ENCODE data around the gene MYG1. TPM values are rescaled to one million over a fixed set of nuclear protein-coding genes. Genes with fewer than 3 reads are reported as not detected.
A peak's percentile ranks its signal among the peaks of the same experiment; 100 is the strongest.

Gene MYG1
- total RNA-seq, 4 donors from 2014 or later, result 43.4 to 51.0 (median 46.0) TPM

DNA sequence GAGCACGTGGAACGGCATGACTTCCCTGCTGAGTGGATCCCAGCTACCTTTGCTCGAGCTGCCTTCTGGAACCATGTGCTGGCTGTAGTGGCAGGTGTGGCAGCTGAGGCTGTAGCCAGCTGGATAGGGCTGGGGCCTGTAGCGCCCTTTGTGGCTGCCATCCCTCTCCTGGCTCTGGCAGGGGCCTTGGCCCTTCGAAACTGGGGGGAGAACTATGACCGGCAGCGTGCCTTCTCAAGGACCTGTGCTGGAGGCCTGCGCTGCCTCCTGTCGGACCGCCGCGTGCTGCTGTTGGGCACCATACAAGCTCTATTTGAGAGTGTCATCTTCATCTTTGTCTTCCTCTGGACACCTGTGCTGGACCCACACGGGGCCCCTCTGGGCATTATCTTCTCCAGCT is 46.2 kb upstream of the MYG1 start:
- DNase-seq, result no peak

GRCh38 chr12:53254816-53255545 is 44.5 kb upstream of the MYG1 start:
- no peak overlapping the region for H3K27ac ChIP-seq
- H3K36me3 ChIP-seq, result peaks cover 0 to 9% of the 10 kb centered on the region in 2 donors
- no peak for TF ChIP-seq POLR2A (IDR thresholded peaks at IDR 0.05)
- no peak for TF ChIP-seq CTCF (IDR thresholded peaks at IDR 0.05 in 4 of 5, conservative IDR thresholded peaks at IDR 0.05 in 1 of 5)
- DNase-seq (no peak), ATAC-seq (no peak)
- H3K4me1 ChIP-seq, result peaks cover 16 to 17% of the 10 kb centered on the region in 2 donors
- in situ Hi-C loops (cut with MboI; ENCODE audit: low sequenced_read_pairs in 4 of 4) (no loop called here), intact Hi-C loops (cut with DNase I; ENCODE audit: low total_unique reads) (loop anchor here (5.0 kb wide), 1 partner anchor 42 kb away; the partner anchor contains the start of genes MYG1 and PFDN5)
- no peaks in the 10 kb centered on the region for H3K9me3 ChIP-seq
- no peaks in the 10 kb centered on the region for H3K27me3 ChIP-seq
- H3K4me3 ChIP-seq, result no peak overlapping the region

More for the DNA sequence above, 46.2 kb upstream of the MYG1 start:
- Histone ChIP-seq H3K27me3 (no peaks in the 10 kb centered on the region), H3K4me1 (peaks cover 16 to 17% of the 10 kb centered on the region in 2 donors), H3K4me3 (peak overlapping the region in 3 of 4 donors; percentile 67 to 75 (median 67)), H3K27ac (peak overlapping the region; percentile 92 to 97 (median 94)), H3K36me3 (peaks cover 0 to 9% of the 10 kb centered on the region in 2 donors), H3K9me3 (no peaks in the 10 kb centered on the region)
- TF ChIP-seq CTCF (IDR thresholded peaks at IDR 0.05 in 4 of 5, conservative IDR thresholded peaks at IDR 0.05 in 1 of 5), result no peak
- TF ChIP-seq POLR2A (IDR thresholded peaks at IDR 0.05), result no peak
- in situ Hi-C loops (cut with MboI; ENCODE audit: low sequenced_read_pairs in 4 of 4) (no loop called here), intact Hi-C loops (cut with DNase I; ENCODE audit: low total_unique reads) (loop anchor here (2.0 to 5.0 kb wide), 2 partner anchors 44 to 72 kb away; partner anchors contain the start of genes CSAD, MYG1, PFDN5 and ZNF740)
- no peak for ATAC-seq

DNA sequence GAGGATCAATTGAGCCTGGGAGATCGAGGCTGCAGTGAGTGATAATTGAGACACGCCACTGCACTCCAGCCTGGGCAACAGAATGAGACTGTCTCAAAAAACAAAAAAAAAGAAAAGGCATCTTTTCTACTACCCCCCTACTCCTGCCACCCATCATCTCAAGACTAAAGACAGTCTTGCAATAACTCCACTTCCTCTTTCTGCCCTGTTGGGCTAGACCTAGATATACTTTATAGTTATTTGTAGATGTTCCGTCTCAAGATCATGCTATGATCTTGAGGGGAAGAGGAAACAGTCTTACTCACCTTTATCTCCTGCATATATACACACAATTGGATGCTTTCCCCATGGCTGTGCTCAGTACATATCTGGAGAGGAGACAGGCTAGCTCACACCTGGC is 43.5 kb upstream of the MYG1 start:
- H3K27me3 ChIP-seq, result no peaks in the 10 kb centered on the region
- no peak for TF ChIP-seq CTCF (IDR thresholded peaks at IDR 0.05 in 4 of 5, conservative IDR thresholded peaks at IDR 0.05 in 1 of 5)
- H3K4me3 ChIP-seq, result no peak overlapping the region
- no peaks in the 10 kb centered on the region for H3K9me3 ChIP-seq
- ATAC-seq, result no peak
- H3K27ac ChIP-seq, result no peak overlapping the region
- in situ Hi-C loops (cut with MboI; ENCODE audit: low sequenced_read_pairs in 4 of 4) (no loop called here), intact Hi-C loops (cut with DNase I; ENCODE audit: low total_unique reads) (no loop called here)
- peaks cover 14% of the 10 kb centered on the region in 2 donors for H3K4me1 ChIP-seq
- peaks cover 0 to 9% of the 10 kb centered on the region in 2 donors for H3K36me3 ChIP-seq
- DNase-seq, result no peak

DNA sequence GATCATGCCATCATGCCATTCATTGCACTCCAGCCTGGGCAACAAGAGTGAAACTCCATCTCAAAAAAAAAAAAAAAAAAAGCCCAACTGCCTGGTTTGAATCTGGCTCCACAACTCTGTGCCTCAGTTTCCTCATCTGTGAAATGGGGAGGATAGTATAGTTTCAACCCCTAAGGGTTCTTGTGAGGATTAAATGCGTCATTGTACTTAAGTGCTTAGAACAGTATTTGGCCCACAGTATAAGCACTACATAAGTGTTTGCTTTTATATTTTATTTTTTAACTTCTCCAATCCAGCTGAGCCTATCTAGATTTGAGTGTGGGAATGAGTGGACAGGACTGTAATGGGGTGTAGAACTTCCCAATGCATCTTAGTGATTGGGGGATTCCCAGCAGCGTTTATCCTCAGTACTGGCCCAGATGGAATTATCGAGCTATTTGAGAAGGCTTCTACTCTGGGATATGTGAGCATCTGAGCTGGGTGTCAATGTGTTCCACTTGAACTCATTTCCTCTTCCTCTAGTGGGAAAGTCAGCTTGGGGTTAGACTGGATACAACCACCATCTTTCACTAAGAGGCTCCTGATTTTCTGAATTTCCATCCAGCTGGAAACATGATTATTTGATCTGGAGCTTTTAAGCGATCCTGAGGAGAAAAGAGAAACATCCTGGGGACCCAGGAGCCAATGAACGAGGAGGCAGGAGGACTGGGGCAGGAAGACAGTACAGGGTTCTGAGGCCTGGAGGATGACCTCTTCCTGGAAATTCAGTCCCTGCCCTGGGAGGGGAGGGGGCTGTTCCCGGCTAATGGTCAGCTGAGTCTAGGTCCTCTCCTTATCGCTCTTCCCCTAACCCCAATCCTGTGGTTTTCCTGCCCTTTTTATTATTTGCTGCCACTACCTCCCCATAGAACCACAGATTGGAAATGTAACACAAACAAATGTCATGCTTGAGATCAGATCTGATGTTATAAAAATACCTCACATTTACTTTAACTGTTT is 40.7 kb upstream of the MYG1 start:
- no peaks in the 10 kb centered on the region for H3K4me1 ChIP-seq
- DNase-seq (no peak), ATAC-seq (no peak)
- intact Hi-C loops (cut with DNase I; ENCODE audit: low total_unique reads), result no loop called here
- in situ Hi-C loops (cut with MboI; ENCODE audit: low sequenced_read_pairs in 4 of 4), result no loop called here
- no peaks in the 10 kb centered on the region for H3K27me3 ChIP-seq
- H3K4me3 ChIP-seq, result no peak overlapping the region
- no peaks in the 10 kb centered on the region for H3K9me3 ChIP-seq
- H3K27ac ChIP-seq, result no peak overlapping the region
- H3K36me3 ChIP-seq, result peaks cover 0 to 5% of the 10 kb centered on the region in 2 donors
- TF ChIP-seq POLR2A (IDR thresholded peaks at IDR 0.05), result no peak
- no peak for TF ChIP-seq CTCF (IDR thresholded peaks at IDR 0.05 in 4 of 5, conservative IDR thresholded peaks at IDR 0.05 in 1 of 5)

Measured in gastrocnemius medialis (tissue), 4 donors.